Measurements from ENCODE around the gene CPT1C. TPM values are rescaled to one million over a fixed set of nuclear protein-coding genes. Genes with fewer than 3 reads are reported as not detected.

The CPT1C gene
- total RNA-seq, 4 donors from 2014 or later = 0.26 to 0.97 (median 0.73) TPM; not detected in 1

GRCh38 chr19:49685845-49686332, 5.0 kb upstream of the CPT1C start:
- DNase-seq (no peak), ATAC-seq (no peak)
- TF ChIP-seq CTCF (IDR thresholded peaks at IDR 0.05 in 4 of 5, conservative IDR thresholded peaks at IDR 0.05 in 1 of 5) = no peak
- TF ChIP-seq POLR2A (IDR thresholded peaks at IDR 0.05) = no peak
- peaks cover 3 to 13% (median 7%) of the 10 kb centered on the region in 3 donors for H3K27me3 ChIP-seq
- peak overlapping the region in 2 of 4 donors; percentile 33 to 34 for H3K27ac ChIP-seq
- no peaks in the 10 kb centered on the region for H3K9me3 ChIP-seq
- no peak overlapping the region for H3K4me3 ChIP-seq
- peaks cover 0 to 62% of the 10 kb centered on the region in 2 donors for H3K36me3 ChIP-seq
- intact Hi-C loops (cut with DNase I; ENCODE audit: low total_unique reads) = no loop called here
- in situ Hi-C loops (cut with MboI; ENCODE audit: low sequenced_read_pairs in 4 of 4) = no loop called here
- peaks cover 10 to 16% of the 10 kb centered on the region in 2 donors for H3K4me1 ChIP-seq

GRCh38 chr19:49686503-49687088, 4.3 kb upstream of the CPT1C start:
- peaks cover 0 to 55% of the 10 kb centered on the region in 2 donors for H3K36me3 ChIP-seq
- H3K4me3 ChIP-seq = peak overlapping the region in 1 of 4 donors; percentile 59
- ATAC-seq (no peak), DNase-seq (no peak)
- H3K4me1 ChIP-seq = peaks cover 10 to 13% of the 10 kb centered on the region in 2 donors
- in situ Hi-C loops (cut with MboI; ENCODE audit: low sequenced_read_pairs in 4 of 4) = no loop called here
- TF ChIP-seq CTCF (IDR thresholded peaks at IDR 0.05 in 4 of 5, conservative IDR thresholded peaks at IDR 0.05 in 1 of 5) (no peak), POLR2A (IDR thresholded peaks at IDR 0.05) (no peak)
- H3K27me3 ChIP-seq = peaks cover 3 to 17% (median 11%) of the 10 kb centered on the region in 3 donors
- H3K27ac ChIP-seq = peak overlapping the region in 3 of 4 donors; percentile 34 to 72 (median 54)
- intact Hi-C loops (cut with DNase I; ENCODE audit: low total_unique reads) = no loop called here
- H3K9me3 ChIP-seq = no peaks in the 10 kb centered on the region

- H3K4me3 ChIP-seq = peak overlapping the region in 2 of 4 donors; percentile 57 to 59
- ATAC-seq = no peak
- H3K27me3 ChIP-seq = peaks cover 3 to 17% (median 13%) of the 10 kb centered on the region in 3 donors
- no peak for TF ChIP-seq POLR2A (IDR thresholded peaks at IDR 0.05)
- no peak for TF ChIP-seq CTCF (IDR thresholded peaks at IDR 0.05 in 4 of 5, conservative IDR thresholded peaks at IDR 0.05 in 1 of 5)
- H3K36me3 ChIP-seq = peaks cover 0 to 49% of the 10 kb centered on the region in 2 donors
- H3K4me1 ChIP-seq = peaks cover 10 to 14% of the 10 kb centered on the region in 2 donors
- intact Hi-C loops (cut with DNase I; ENCODE audit: low total_unique reads) (no loop called here), in situ Hi-C loops (cut with MboI; ENCODE audit: low sequenced_read_pairs in 4 of 4) (no loop called here)
- H3K9me3 ChIP-seq = no peaks in the 10 kb centered on the region
- DNase-seq = no peak
- peak overlapping the region in 3 of 4 donors; percentile 34 to 72 (median 54) for H3K27ac ChIP-seq
Observed at GRCh38 chr19:49687150-49687549, 3.8 kb upstream of the CPT1C start.

GRCh38 chr19:49687566-49688316, 3.2 kb upstream of the CPT1C start:
- peaks cover 10 to 14% of the 10 kb centered on the region in 2 donors for H3K4me1 ChIP-seq
- intact Hi-C loops (cut with DNase I; ENCODE audit: low total_unique reads) (no loop called here), in situ Hi-C loops (cut with MboI; ENCODE audit: low sequenced_read_pairs in 4 of 4) (no loop called here)
- peaks cover 0 to 43% of the 10 kb centered on the region in 2 donors for H3K36me3 ChIP-seq
- TF ChIP-seq POLR2A (IDR thresholded peaks at IDR 0.05) = no peak
- no peak for TF ChIP-seq CTCF (IDR thresholded peaks at IDR 0.05 in 4 of 5, conservative IDR thresholded peaks at IDR 0.05 in 1 of 5)
- H3K4me3 ChIP-seq = peak overlapping the region in 3 of 4 donors; percentile 50 to 59 (median 57)
- H3K27me3 ChIP-seq = peaks cover 3 to 17% (median 13%) of the 10 kb centered on the region in 3 donors
- H3K9me3 ChIP-seq = no peaks in the 10 kb centered on the region
- no peak for DNase-seq
- peak overlapping the region in 3 of 4 donors; percentile 54 to 72 (median 58) for H3K27ac ChIP-seq
- ATAC-seq = no peak
